HCT116 (cell line): ENCODE measurements around the gene TLCD1. TPM values are rescaled to one million over a fixed set of nuclear protein-coding genes. Genes with fewer than 3 reads are reported as not detected.

Experiments used
- ATAC-seq: fragments of 200-7000 bp; cut with Tn5 transposase; 2 replicates; pipeline ENCODE4 v1.9.1; 2020; ENCODE audit warnings: mild to moderate bottlenecking, moderate library complexity
- BruUV-seq: library from RNA; stranded (reverse); fragments of 400-500 nt; replicated peaks from 2 replicates; lab custom pipeline; 2021; lab: Mats Ljungman, UMichigan
- CTCF ChIA-PET: fragments of 300-600 bp; sonication (Branson Sonifier 250); formaldehyde crosslinking; loops from one replicate; lab custom pipeline; 2021; ENCODE audit warnings: antibody characterized with exemption; lab: Charles Lee
- POLR2A ChIA-PET: fragments of 300-600, 350-600 bp; sonication (Branson Sonifier 250); formaldehyde crosslinking; loops from one replicate; lab custom pipeline; 2021; ENCODE audit warnings: antibody characterized with exemption; lab: Charles Lee
- RAD21 ChIA-PET, 2 experiments: fragments of 300-600 bp; sonication (Branson Sonifier 250); formaldehyde crosslinking; loops; one replicate each; lab custom pipeline; 2023; ENCODE audit warnings: low total read pairs in 2 of 2; ENCODE audit not compliant: uncharacterized antibody in 2 of 2, unreplicated experiment in 2 of 2, low non-redundant PET in 1 of 2; lab: Charles Lee
- DNase-seq: peaks from one replicate; pipeline ENCODE4 v3.0.0-alpha.2; 2010; ENCODE audit warnings: low read depth, low spot score
- H2AFZ ChIP-seq: fragments of 200-600 bp; shearing (Covaris generic), sonication (generic); 2 replicates; pipeline ENCODE4 v1.6.1; 2017; ENCODE audit warnings: low read depth, mixed run types, mixed read lengths, antibody characterized with exemption, low read length; ENCODE audit not compliant: poor library complexity, severe bottlenecking
- H3K27ac ChIP-seq: 2 replicates; pipeline ENCODE4 v1.5.1; 2012; ENCODE audit warnings: low read depth, low read length
- H3K27me3 ChIP-seq: fragments of 200-600 bp; sonication (generic); 2 replicates; pipeline ENCODE4 v1.6.1; 2016; ENCODE audit warnings: mixed run types, low read length, mixed read lengths; ENCODE audit not compliant: insufficient read depth
- H3K36me3 ChIP-seq, 2 experiments: fragments of 200-500 bp in 1 of 2; fragments of 200-600 bp in 1 of 2; sonication (Bioruptor generic) in 1 of 2; sonication (generic) in 1 of 2; 2 replicates each; pipeline versions ENCODE4 v1.5.1 to v1.6.1; 2014 to 2016; ENCODE audit warnings: low read length in 2 of 2, inconsistent platforms in 1 of 2, mixed read lengths in 1 of 2, mixed run types in 1 of 2; ENCODE audit not compliant: insufficient read depth in 2 of 2, control insufficient read depth in 1 of 2
- H3K4me1 ChIP-seq, 2 experiments: fragments of 200-600 bp in 1 of 2; sonication (generic) in 1 of 2; 2 replicates each; pipeline versions ENCODE4 v1.5.1 to v1.6.1; 2012 to 2017; ENCODE audit warnings: low read length in 2 of 2, inconsistent platforms in 1 of 2, mild to moderate bottlenecking in 1 of 2, mixed read lengths in 1 of 2, mixed run types in 1 of 2, moderate library complexity in 1 of 2; ENCODE audit not compliant: insufficient read depth in 2 of 2, control insufficient read depth in 1 of 2
- H3K4me2 ChIP-seq: fragments of 200-600 bp; sonication (generic); 2 replicates; pipeline ENCODE4 v1.6.1; 2017; ENCODE audit warnings: mixed run types, low read length, mixed read lengths
- H3K4me3 ChIP-seq, 2 experiments: fragments of 200-600 bp in 1 of 2; sonication (generic) in 1 of 2; replicated peaks in 1 of 2; 2 replicates each; pipeline ENCODE4 v1.5.1; 2011 to 2016; ENCODE audit warnings: low read length in 2 of 2, control low read depth in 1 of 2, low read depth in 1 of 2, mild to moderate bottlenecking in 1 of 2, mixed read lengths in 1 of 2, mixed run types in 1 of 2
- H3K79me2 ChIP-seq: fragments of 200-600 bp; sonication (generic); 2 replicates; pipeline ENCODE4 v1.6.1; 2017; ENCODE audit warnings: mild to moderate bottlenecking, mixed run types, low read length, moderate library complexity, mixed read lengths; ENCODE audit not compliant: insufficient read depth
- H3K9ac ChIP-seq: fragments of 200-600 bp; sonication (generic); 2 replicates; pipeline ENCODE4 v1.6.1; 2016; ENCODE audit warnings: low read length, mixed read lengths
- H3K9me2 ChIP-seq: fragments of 200-600 bp; sonication (generic), shearing (Covaris generic); 2 replicates; pipeline ENCODE4 v1.6.1; 2017; ENCODE audit warnings: mixed run types, mild to moderate bottlenecking, moderate library complexity; ENCODE audit not compliant: insufficient read depth
- H3K9me3 ChIP-seq, 2 experiments: fragments of 200-500 bp in 1 of 2; fragments of 200-600 bp in 1 of 2; sonication (Bioruptor generic) in 1 of 2; sonication (generic) in 1 of 2; 2 replicates each; pipeline ENCODE4 v1.6.1; 2014 to 2017; ENCODE audit warnings: low read length in 2 of 2, mixed read lengths in 2 of 2, inconsistent platforms in 1 of 2, low read depth in 1 of 2, mild to moderate bottlenecking in 1 of 2, mixed run types in 1 of 2, moderate library complexity in 1 of 2; ENCODE audit not compliant: control insufficient read depth in 1 of 2, insufficient read depth in 1 of 2
- H4K20me1 ChIP-seq: fragments of 200-600 bp; sonication (generic), shearing (Covaris generic); 2 replicates; pipeline ENCODE4 v1.6.1; 2017; ENCODE audit warnings: mixed run types, mild to moderate bottlenecking, moderate library complexity; ENCODE audit not compliant: insufficient read depth
- CBX3 ChIP-seq: IDR thresholded peaks from 2 replicates; pipeline ENCODE4 v1.6.1; 2012; ENCODE audit warnings: low read depth
- CEBPB ChIP-seq: IDR thresholded peaks from 2 replicates; pipeline ENCODE4 v1.6.1; 2012; ENCODE audit warnings: low read depth
- CTCF ChIP-seq, 3 experiments: fragments of 200-600 bp in 1 of 3; sonication (generic) in 1 of 3; IDR thresholded peaks in 2 of 3; conservative IDR thresholded peaks in 1 of 3; 2 replicates each; pipeline ENCODE4 v1.5.1; 2012 to 2017; ENCODE audit warnings: low read depth in 2 of 3, low read length in 2 of 3, antibody characterized with exemption in 1 of 3, borderline replicate concordance in 1 of 3, control low read depth in 1 of 3, mild to moderate bottlenecking in 1 of 3, mixed read lengths in 1 of 3, mixed run types in 1 of 3, moderate library complexity in 1 of 3; ENCODE audit not compliant: insufficient read depth in 1 of 3
- EGR1 ChIP-seq: IDR thresholded peaks from 2 replicates; pipeline ENCODE4 v1.6.1; 2012; ENCODE audit warnings: low read depth
- ELF1 ChIP-seq: IDR thresholded peaks from 2 replicates; pipeline ENCODE4 v1.6.1; 2012; ENCODE audit warnings: low read depth, borderline replicate concordance
- EZH2 ChIP-seq: fragments of 200-600 bp; sonication (generic); IDR thresholded peaks from 2 replicates; pipeline ENCODE4 v1.6.1; 2017; ENCODE audit warnings: antibody characterized with exemption, mixed run types
- EZH2phosphoT487 ChIP-seq: fragments of 200-600 bp; IDR thresholded peaks from 2 replicates; pipeline ENCODE4 v1.6.1; 2018; ENCODE audit warnings: antibody characterized with exemption, borderline replicate concordance
- FOSL1 ChIP-seq: IDR thresholded peaks from 2 replicates; pipeline ENCODE4 v1.6.1; 2012; ENCODE audit warnings: low read depth
- JUND ChIP-seq: IDR thresholded peaks from 2 replicates; pipeline ENCODE4 v1.6.1; 2012
- POLR2A ChIP-seq: IDR thresholded peaks from 2 replicates; pipeline ENCODE4 v1.7.0; 2011; ENCODE audit warnings: borderline replicate concordance; ENCODE audit not compliant: insufficient read depth, insufficient read length; ENCODE audit errors: extremely low read depth
- POLR2AphosphoS5 ChIP-seq: IDR thresholded peaks from 2 replicates; pipeline ENCODE4 v1.6.1; 2011; ENCODE audit warnings: mild to moderate bottlenecking, low read depth, low read length, moderate library complexity
- SIN3A ChIP-seq: IDR thresholded peaks from 2 replicates; pipeline ENCODE4 v1.6.1; 2012; ENCODE audit warnings: low read depth
- SP1 ChIP-seq: IDR thresholded peaks from 2 replicates; pipeline ENCODE4 v1.6.1; 2012; ENCODE audit warnings: low read depth
- SRF ChIP-seq: IDR thresholded peaks from 2 replicates; pipeline ENCODE4 v1.6.1; 2012; ENCODE audit warnings: low read depth
- TCF7L2 ChIP-seq: IDR thresholded peaks from 2 replicates; pipeline ENCODE4 v1.7.0; 2011; ENCODE audit warnings: borderline replicate concordance, inconsistent platforms; ENCODE audit not compliant: insufficient read depth, insufficient read length; ENCODE audit errors: extremely low read depth
- YY1 ChIP-seq: IDR thresholded peaks from 2 replicates; pipeline ENCODE4 v1.6.1; 2011; ENCODE audit warnings: low read length, low read depth, moderate library complexity, mild to moderate bottlenecking; ENCODE audit not compliant: insufficient replicate concordance; ENCODE audit errors: extremely low read depth
- ZFX ChIP-seq: fragments of 450-650 bp; IDR thresholded peaks from 2 replicates; pipeline ENCODE4 v1.6.1; 2017
- intact Hi-C: fragments of 100-400 bp; cut with micrococcal nuclease; formaldehyde crosslinking; loops from 2 replicates; pipeline ENCODE4 v1.10.0; 2022
- total RNA-seq: library from RNA; stranded (reverse); gene quantifications from one replicate; pipeline ENCODE4 v1.2.1, GENCODE V29; 2021; ENCODE audit not compliant: unreplicated experiment
- TF ChIP-seq, protein P1 (sequence below): IDR thresholded peaks from 2 replicates; pipeline ENCODE4 v1.6.1; 2012
- TF ChIP-seq, protein P2 (sequence below): IDR thresholded peaks from 2 replicates; pipeline ENCODE4 v1.6.1; 2012; ENCODE audit warnings: low read depth
- TF ChIP-seq, protein P3 (sequence below): IDR thresholded peaks from 2 replicates; pipeline ENCODE4 v1.6.1; 2011; ENCODE audit warnings: mild to moderate bottlenecking, low read length, moderate library complexity; ENCODE audit not compliant: insufficient replicate concordance; ENCODE audit errors: extremely low read depth

TLCD1 gene
- total RNA-seq, 1 experiment from 2014 or later = 28.3 TPM

DNA sequence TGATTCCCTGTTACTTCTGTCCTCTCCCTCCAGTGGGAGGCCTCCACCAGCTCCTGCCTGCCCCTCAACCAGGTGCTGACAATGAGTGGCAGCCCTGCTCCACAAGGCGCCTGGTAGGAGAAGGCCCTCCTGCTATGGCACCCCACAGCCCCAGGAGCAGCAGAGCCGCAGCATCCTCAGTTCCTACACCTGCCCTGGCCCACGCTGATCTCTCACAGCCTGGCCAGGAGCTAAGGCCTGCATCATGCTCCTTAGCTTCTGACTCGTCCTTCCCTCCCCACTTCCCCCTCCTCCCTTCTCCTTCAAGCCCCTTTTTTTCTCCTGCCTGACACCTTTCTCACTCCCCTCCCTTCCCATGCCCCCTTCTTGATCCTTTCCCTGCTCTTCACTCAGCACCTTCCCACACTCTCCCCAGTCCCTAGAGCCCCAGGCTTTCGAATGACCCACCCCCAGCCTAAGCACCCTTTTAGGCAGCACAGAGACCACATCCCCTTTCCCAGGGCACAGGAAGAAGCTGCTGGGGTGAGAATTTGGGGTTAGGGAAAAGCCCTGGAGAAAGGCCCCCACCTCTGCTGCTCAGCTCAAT is 20.9 kb downstream of the TLCD1 start:
- no peaks in the 10 kb centered on the region for H4K20me1 ChIP-seq
- no peak for ATAC-seq
- no peaks in the 10 kb centered on the region for H3K9me3 ChIP-seq
- CTCF ChIA-PET = interaction anchor here (0.5 to 0.6 kb wide), 2 partner anchors 46 to 415 kb away, joined by 3 read pairs; no protein-coding TSS in a partner anchor
- H3K79me2 ChIP-seq = no peaks in the 10 kb centered on the region
- RAD21 ChIA-PET = no interaction called here
- no peak overlapping the region for H3K4me3 ChIP-seq
- BruUV-seq = no TSS peak
- H3K4me1 ChIP-seq = no peaks in the 10 kb centered on the region; a peak in 1 of 4 replicates
- intact Hi-C loops = no loop called here
- TF ChIP-seq, protein P1, sequence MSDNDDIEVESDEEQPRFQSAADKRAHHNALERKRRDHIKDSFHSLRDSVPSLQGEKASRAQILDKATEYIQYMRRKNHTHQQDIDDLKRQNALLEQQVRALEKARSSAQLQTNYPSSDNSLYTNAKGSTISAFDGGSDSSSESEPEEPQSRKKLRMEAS = no peak
- no peak for TF ChIP-seq EGR1
- no peak for TF ChIP-seq EZH2
- TF ChIP-seq POLR2A = no peak
- no peak for TF ChIP-seq POLR2AphosphoS5
- TF ChIP-seq TCF7L2 = no peak
- TF ChIP-seq CEBPB = no peak
- TF ChIP-seq YY1 = no peak
- TF ChIP-seq, protein P2, sequence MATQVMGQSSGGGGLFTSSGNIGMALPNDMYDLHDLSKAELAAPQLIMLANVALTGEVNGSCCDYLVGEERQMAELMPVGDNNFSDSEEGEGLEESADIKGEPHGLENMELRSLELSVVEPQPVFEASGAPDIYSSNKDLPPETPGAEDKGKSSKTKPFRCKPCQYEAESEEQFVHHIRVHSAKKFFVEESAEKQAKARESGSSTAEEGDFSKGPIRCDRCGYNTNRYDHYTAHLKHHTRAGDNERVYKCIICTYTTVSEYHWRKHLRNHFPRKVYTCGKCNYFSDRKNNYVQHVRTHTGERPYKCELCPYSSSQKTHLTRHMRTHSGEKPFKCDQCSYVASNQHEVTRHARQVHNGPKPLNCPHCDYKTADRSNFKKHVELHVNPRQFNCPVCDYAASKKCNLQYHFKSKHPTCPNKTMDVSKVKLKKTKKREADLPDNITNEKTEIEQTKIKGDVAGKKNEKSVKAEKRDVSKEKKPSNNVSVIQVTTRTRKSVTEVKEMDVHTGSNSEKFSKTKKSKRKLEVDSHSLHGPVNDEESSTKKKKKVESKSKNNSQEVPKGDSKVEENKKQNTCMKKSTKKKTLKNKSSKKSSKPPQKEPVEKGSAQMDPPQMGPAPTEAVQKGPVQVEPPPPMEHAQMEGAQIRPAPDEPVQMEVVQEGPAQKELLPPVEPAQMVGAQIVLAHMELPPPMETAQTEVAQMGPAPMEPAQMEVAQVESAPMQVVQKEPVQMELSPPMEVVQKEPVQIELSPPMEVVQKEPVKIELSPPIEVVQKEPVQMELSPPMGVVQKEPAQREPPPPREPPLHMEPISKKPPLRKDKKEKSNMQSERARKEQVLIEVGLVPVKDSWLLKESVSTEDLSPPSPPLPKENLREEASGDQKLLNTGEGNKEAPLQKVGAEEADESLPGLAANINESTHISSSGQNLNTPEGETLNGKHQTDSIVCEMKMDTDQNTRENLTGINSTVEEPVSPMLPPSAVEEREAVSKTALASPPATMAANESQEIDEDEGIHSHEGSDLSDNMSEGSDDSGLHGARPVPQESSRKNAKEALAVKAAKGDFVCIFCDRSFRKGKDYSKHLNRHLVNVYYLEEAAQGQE = no peak
- TF ChIP-seq SP1 = no peak
- no peak for TF ChIP-seq CBX3
- no peak for TF ChIP-seq CTCF (IDR thresholded peaks at IDR 0.05 in 2 of 3, conservative IDR thresholded peaks at IDR 0.05 in 1 of 3; ENCODE audit: borderline replicate concordance in 1 of 3, insufficient read depth in 1 of 3, low read depth in 2 of 3, low read length in 2 of 3)
- no peak for TF ChIP-seq ELF1
- TF ChIP-seq, protein P3, sequence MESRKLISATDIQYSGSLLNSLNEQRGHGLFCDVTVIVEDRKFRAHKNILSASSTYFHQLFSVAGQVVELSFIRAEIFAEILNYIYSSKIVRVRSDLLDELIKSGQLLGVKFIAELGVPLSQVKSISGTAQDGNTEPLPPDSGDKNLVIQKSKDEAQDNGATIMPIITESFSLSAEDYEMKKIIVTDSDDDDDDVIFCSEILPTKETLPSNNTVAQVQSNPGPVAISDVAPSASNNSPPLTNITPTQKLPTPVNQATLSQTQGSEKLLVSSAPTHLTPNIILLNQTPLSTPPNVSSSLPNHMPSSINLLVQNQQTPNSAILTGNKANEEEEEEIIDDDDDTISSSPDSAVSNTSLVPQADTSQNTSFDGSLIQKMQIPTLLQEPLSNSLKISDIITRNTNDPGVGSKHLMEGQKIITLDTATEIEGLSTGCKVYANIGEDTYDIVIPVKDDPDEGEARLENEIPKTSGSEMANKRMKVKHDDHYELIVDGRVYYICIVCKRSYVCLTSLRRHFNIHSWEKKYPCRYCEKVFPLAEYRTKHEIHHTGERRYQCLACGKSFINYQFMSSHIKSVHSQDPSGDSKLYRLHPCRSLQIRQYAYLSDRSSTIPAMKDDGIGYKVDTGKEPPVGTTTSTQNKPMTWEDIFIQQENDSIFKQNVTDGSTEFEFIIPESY = no peak
- TF ChIP-seq ZFX = no peak
- TF ChIP-seq FOSL1 = no peak
- TF ChIP-seq JUND = no peak
- no peak for TF ChIP-seq EZH2phosphoT487
- no peak for TF ChIP-seq SRF
- no peak for TF ChIP-seq SIN3A
- TF ChIP-seq, all 23 proteins: peak for 0
- H3K27ac ChIP-seq = no peak overlapping the region
- no peak overlapping the region for H3K4me2 ChIP-seq
- peaks cover 15 to 17% of the 10 kb centered on the region in 2 experiments; a peak in 3 of 4 replicates for H3K36me3 ChIP-seq
- POLR2A ChIA-PET = interaction anchor here (1.6 kb wide), 1 partner anchor 14 kb away, joined by 3 read pairs; the partner anchor contains the start of gene RPL23A
- H3K27me3 ChIP-seq = no peaks in the 10 kb centered on the region
- no peak for DNase-seq
- no peak overlapping the region for H3K9ac ChIP-seq
- no peak overlapping the region for H2AFZ ChIP-seq
- H3K9me2 ChIP-seq = no peaks in the 10 kb centered on the region
